K562 (cell line): ENCODE measurements around the gene IFT122. TPM values are rescaled to one million over a fixed set of nuclear protein-coding genes. Genes with fewer than 3 reads are reported as not detected.
A peak's percentile ranks its signal among the peaks of the same experiment; 100 is the strongest.

Experiments
- CGGBP1 ChIP-seq: fragments of 250-450 bp; sonication (Bioruptor Pico); IDR thresholded peaks from 2 replicates; pipeline ENCODE4 v1.9.0; 2021; ENCODE audit warnings: mild to moderate bottlenecking
- DNMT1 ChIP-seq: fragments of 450-650 bp; IDR thresholded peaks from 2 replicates; pipeline ENCODE4 v1.6.1; 2016; ENCODE audit warnings: antibody characterized with exemption, mild to moderate bottlenecking
- EZH2 ChIP-seq: IDR thresholded peaks from 2 replicates; pipeline ENCODE4 v1.6.1; 2012; ENCODE audit warnings: low read depth, mild to moderate bottlenecking, inconsistent platforms, low read length, borderline replicate concordance
- FUS ChIP-seq: fragments of 200-400 bp; formaldehyde crosslinking; optimal IDR thresholded peaks from 2 replicates; pipeline ENCODE3; 2017; ENCODE audit warnings: low read depth, low read length
- GATA2 ChIP-seq: sonication (generic); formaldehyde crosslinking; IDR thresholded peaks from 2 replicates; pipeline ENCODE4 v1.4.0; 2020; ENCODE audit warnings: mild to moderate bottlenecking, missing genetic modification reagents
- HNRNPH1 ChIP-seq: fragments of 200-400 bp; formaldehyde crosslinking; optimal IDR thresholded peaks from 2 replicates; pipeline ENCODE3; 2017; ENCODE audit warnings: low read depth, mild to moderate bottlenecking, low read length, moderate library complexity
- IRF9 ChIP-seq: fragments of 450-650 bp; IDR thresholded peaks from 2 replicates; pipeline ENCODE4 v1.6.1; 2016; ENCODE audit warnings: missing biosample characterization, missing genetic modification characterization
- NR2C2 ChIP-seq, 2 experiments: fragments of 200-800 bp in 1 of 2; sonication (Bioruptor generic) in 1 of 2; sonication (generic) in 1 of 2; formaldehyde crosslinking in 1 of 2; IDR thresholded peaks; 2 replicates each; pipeline versions ENCODE4 v1.6.1 to v1.8.0; 2016 to 2022; ENCODE audit warnings: mild to moderate bottlenecking in 1 of 2, missing compliant biosample characterization in 1 of 2, missing genetic modification characterization in 1 of 2, missing genetic modification reagents in 1 of 2
- PKNOX1 ChIP-seq: fragments of 450-650 bp; IDR thresholded peaks from 2 replicates; pipeline ENCODE4 v1.6.1; 2016
- POLR2AphosphoS5 ChIP-seq: IDR thresholded peaks from 2 replicates; pipeline ENCODE4 v1.6.1; 2011; ENCODE audit warnings: mild to moderate bottlenecking, low read depth, low read length, moderate library complexity; ENCODE audit not compliant: control insufficient read depth, insufficient read depth
- RNF2 ChIP-seq: sonication (generic); IDR thresholded peaks from 2 replicates; pipeline ENCODE4 v1.6.1; 2016
- SUPT5H ChIP-seq: fragments of 450-650 bp; IDR thresholded peaks from 2 replicates; pipeline ENCODE4 v1.6.1; 2016
- TOE1 ChIP-seq, 2 experiments: fragments of 450-650 bp in 1 of 2; sonication (generic) in 1 of 2; formaldehyde crosslinking in 1 of 2; IDR thresholded peaks; 2 replicates each; pipeline versions ENCODE4 v1.7.1 to v1.8.0; 2016 to 2022; ENCODE audit warnings: borderline replicate concordance in 2 of 2, mild to moderate bottlenecking in 2 of 2, antibody characterized with exemption in 1 of 2, inconsistent platforms in 1 of 2, low read depth in 1 of 2, missing genetic modification reagents in 1 of 2, moderate library complexity in 1 of 2
- polyA plus RNA-seq, 8 experiments: library from polyadenylated mRNA; depleted of rRNA in 4 of 8; stranded (reverse) in 5 of 8; unstranded in 3 of 8; fragments of >200 nt; fragmentation: Nextera tagmentation in 2 of 8; fragmentation: Illumina TruSeq in 1 of 8; extraction: Ambion mirVana in 2 of 8; extraction: Trizol in 1 of 8; gene quantifications; 2 replicates each; pipeline versions ENCODE4 v1.2.1 to v1.2.3, GENCODE V29; 2011 to 2014; ENCODE audit warnings: inconsistent platforms in 1 of 8, missing spikeins in 1 of 8
- total RNA-seq, 7 experiments: library from RNA; depleted of rRNA in 6 of 7; stranded (reverse); fragments of >200 nt in 6 of 7; fragmentation: Illumina TruSeq in 2 of 7; extraction: Trizol in 2 of 7; gene quantifications; 2 replicates each; pipeline versions ENCODE4 v1.2.1 to v1.2.3, GENCODE V29; 2011 to 2021; ENCODE audit warnings: low replicate concordance in 1 of 7
- TF ChIP-seq, protein P1 (sequence below): sonication (generic); IDR thresholded peaks from 2 replicates; pipeline ENCODE4 v1.6.1; 2016
- TF ChIP-seq, protein P2 (sequence below): IDR thresholded peaks from 2 replicates; pipeline ENCODE4 v1.6.1; 2012; ENCODE audit warnings: low read depth, low read length, improper control_type of control experiment, borderline replicate concordance
- TF ChIP-seq, protein P3 (sequence below), 3 experiments: fragments of 200-800 bp in 1 of 3; fragments of 250-450 bp in 1 of 3; fragments of 450-650 bp in 1 of 3; sonication (Bioruptor Pico) in 1 of 3; sonication (Bioruptor generic) in 1 of 3; formaldehyde crosslinking in 1 of 3; IDR thresholded peaks; 2 replicates each; pipeline versions ENCODE4 v1.6.1 to v1.8.0; 2016 to 2022; ENCODE audit warnings: mild to moderate bottlenecking in 2 of 3, missing genetic modification characterization in 2 of 3, missing compliant biosample characterization in 1 of 3, moderate library complexity in 1 of 3

Gene IFT122
- total and polyA plus RNA-seq, 9 of the 15 experiments (the other 6 are each of a cell fraction or from before 2014, with no cell fraction given) = 2.4 to 11.5 (median 7.7) TPM

DNA sequence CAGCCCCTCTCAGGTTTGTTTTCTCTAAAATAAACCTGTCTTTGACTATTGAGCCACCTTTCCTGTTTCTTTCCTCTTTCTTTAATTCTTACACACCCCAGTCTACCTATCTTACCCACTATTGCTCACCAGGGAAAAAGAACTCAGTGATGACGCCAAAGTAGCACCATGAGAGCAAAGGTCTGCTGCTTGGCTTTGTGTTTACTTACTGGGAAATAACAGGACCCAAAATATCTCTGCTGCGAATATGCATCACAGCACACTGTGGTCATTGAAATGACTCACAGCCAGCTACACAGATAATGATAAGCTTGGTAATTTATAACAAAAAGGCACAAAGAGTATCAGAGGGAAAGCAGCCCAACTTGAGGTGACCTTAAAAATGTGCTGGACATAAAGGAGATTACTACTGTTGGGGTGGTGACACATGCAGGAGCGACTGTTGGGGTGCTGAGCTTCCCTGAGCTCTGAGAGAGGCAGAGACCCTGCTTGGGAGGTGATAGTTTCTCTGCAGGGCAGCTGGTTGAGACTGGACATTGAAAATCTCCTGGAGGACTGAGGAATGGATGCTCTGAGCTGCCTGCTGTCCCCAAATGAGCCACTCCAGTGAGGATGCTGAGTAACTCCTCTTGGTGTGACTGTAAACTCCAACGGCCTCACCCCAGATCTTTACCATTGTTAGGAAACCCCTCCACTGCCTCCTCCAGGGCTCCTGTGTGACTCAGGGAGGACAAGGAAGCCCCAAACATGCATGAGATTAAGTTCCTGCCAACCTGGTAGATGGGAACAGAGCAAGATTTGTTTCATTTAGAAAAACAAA lies 26.1 kb upstream of the IFT122 start (continued):
- no peak for TF ChIP-seq DNMT1
- no peak for TF ChIP-seq NR2C2 (CRISPR knock-in tag; IDR thresholded peaks at IDR 0.05)
- peak; percentile 49; the same call in 1 of the 2 replicates for TF ChIP-seq NR2C2 (tag; IDR thresholded peaks at IDR 0.05)
- no peak for TF ChIP-seq CGGBP1 (CRISPR knock-in tag)
- 0 out of 2 replicates have a peak, but pooled peaks have one; percentile 10 for TF ChIP-seq PKNOX1
- TF ChIP-seq, protein P1, sequence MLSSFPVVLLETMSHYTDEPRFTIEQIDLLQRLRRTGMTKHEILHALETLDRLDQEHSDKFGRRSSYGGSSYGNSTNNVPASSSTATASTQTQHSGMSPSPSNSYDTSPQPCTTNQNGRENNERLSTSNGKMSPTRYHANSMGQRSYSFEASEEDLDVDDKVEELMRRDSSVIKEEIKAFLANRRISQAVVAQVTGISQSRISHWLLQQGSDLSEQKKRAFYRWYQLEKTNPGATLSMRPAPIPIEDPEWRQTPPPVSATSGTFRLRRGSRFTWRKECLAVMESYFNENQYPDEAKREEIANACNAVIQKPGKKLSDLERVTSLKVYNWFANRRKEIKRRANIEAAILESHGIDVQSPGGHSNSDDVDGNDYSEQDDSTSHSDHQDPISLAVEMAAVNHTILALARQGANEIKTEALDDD = peak; percentile 51
- TF ChIP-seq EZH2 = no peak
- TF ChIP-seq, protein P2, sequence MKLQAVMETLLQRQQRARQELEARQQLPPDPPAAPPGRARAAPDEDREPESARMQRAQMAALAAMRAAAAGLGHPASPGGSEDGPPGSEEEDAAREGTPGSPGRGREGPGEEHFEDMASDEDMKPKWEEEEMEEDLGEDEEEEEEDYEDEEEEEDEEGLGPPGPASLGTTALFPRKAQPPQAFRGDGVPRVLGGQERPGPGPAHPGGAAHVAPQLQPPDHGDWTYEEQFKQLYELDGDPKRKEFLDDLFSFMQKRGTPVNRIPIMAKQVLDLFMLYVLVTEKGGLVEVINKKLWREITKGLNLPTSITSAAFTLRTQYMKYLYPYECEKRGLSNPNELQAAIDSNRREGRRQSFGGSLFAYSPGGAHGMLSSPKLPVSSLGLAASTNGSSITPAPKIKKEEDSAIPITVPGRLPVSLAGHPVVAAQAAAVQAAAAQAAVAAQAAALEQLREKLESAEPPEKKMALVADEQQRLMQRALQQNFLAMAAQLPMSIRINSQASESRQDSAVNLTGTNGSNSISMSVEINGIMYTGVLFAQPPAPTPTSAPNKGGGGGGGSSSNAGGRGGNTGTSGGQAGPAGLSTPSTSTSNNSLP = peak; percentile 52; the same call in 1 of the 2 replicates
- TF ChIP-seq POLR2AphosphoS5 = peak; percentile 61
- TF ChIP-seq GATA2 (CRISPR knock-in tag) = peak; percentile 51; the same call in 1 of the 2 replicates
- TF ChIP-seq, protein P3, sequence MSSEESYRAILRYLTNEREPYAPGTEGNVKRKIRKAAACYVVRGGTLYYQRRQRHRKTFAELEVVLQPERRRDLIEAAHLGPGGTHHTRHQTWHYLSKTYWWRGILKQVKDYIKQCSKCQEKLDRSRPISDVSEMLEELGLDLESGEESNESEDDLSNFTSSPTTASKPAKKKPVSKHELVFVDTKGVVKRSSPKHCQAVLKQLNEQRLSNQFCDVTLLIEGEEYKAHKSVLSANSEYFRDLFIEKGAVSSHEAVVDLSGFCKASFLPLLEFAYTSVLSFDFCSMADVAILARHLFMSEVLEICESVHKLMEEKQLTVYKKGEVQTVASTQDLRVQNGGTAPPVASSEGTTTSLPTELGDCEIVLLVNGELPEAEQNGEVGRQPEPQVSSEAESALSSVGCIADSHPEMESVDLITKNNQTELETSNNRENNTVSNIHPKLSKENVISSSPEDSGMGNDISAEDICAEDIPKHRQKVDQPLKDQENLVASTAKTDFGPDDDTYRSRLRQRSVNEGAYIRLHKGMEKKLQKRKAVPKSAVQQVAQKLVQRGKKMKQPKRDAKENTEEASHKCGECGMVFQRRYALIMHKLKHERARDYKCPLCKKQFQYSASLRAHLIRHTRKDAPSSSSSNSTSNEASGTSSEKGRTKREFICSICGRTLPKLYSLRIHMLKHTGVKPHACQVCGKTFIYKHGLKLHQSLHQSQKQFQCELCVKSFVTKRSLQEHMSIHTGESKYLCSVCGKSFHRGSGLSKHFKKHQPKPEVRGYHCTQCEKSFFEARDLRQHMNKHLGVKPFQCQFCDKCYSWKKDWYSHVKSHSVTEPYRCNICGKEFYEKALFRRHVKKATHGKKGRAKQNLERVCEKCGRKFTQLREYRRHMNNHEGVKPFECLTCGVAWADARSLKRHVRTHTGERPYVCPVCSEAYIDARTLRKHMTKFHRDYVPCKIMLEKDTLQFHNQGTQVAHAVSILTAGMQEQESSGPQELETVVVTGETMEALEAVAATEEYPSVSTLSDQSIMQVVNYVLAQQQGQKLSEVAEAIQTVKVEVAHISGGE (CRISPR knock-in tag; IDR thresholded peaks at IDR 0.05) = 0 out of 6 replicates have a peak, but pooled peaks of 1 of the 3 experiments have one; percentile 15
- TF ChIP-seq FUS = no peak
- TF ChIP-seq RNF2 = no peak
- TF ChIP-seq TOE1 (IDR thresholded peaks at IDR 0.05; ENCODE audit: borderline replicate concordance) = 0 out of 2 replicates have a peak, but pooled peaks have one; percentile 10
- no peak for TF ChIP-seq TOE1 (CRISPR knock-in tag; IDR thresholded peaks at IDR 0.05; ENCODE audit: borderline replicate concordance, low read depth)
- TF ChIP-seq SUPT5H = no peak
- TF ChIP-seq HNRNPH1 = no peak
- TF ChIP-seq IRF9 (tag) = no peak
